CMK (cell line): ENCODE results near the gene GOT1.
A peak's percentile ranks its signal among the peaks of the same experiment; 100 is the strongest.

ENCODE experiments used
- DNase-seq: peaks from one replicate; pipeline ENCODE4 v3.0.0-alpha.2; 2010; ENCODE audit warnings: low read depth

Gene GOT1

GRCh38 chr10:99433378-99434020 lies 3.1 kb upstream of the GOT1 start:
- DNase-seq: no peak

- no peak for DNase-seq
These were observed 2.5 kb upstream of the GOT1 start for GRCh38 chr10:99432881-99433280.

- no peak for DNase-seq
These were observed 1.6 kb upstream of the GOT1 start for GRCh38 chr10:99432047-99432446.

GRCh38 chr10:99431190-99431760 lies 851 bp upstream of the GOT1 start:
- DNase-seq: peak; percentile 66

GRCh38 chr10:99430116-99430450 lies 341 bp downstream of the GOT1 start:
- no peak for DNase-seq

GRCh38 chr10:99429517-99430095 lies 818 bp downstream of the GOT1 start:
- no peak for DNase-seq

GRCh38 chr10:99427566-99428190 lies 2.7 kb downstream of the GOT1 start:
- DNase-seq: no peak

- DNase-seq: no peak
These were observed 3.7 kb downstream of the GOT1 start for GRCh38 chr10:99426689-99427088.

GRCh38 chr10:99425204-99425603 lies 5.2 kb downstream of the GOT1 start:
- DNase-seq: no peak

- no peak for DNase-seq
These were observed 5.8 kb downstream of the GOT1 start for GRCh38 chr10:99424656-99425055.

GRCh38 chr10:99422529-99423096 lies 7.8 kb downstream of the GOT1 start:
- DNase-seq: no peak

GRCh38 chr10:99421233-99421739 lies 9.1 kb downstream of the GOT1 start:
- no peak for DNase-seq

GRCh38 chr10:99419688-99420087 lies 10.7 kb downstream of the GOT1 start:
- no peak for DNase-seq

- DNase-seq: no peak
These were observed 11.4 kb downstream of the GOT1 start for GRCh38 chr10:99418910-99419624.

- no peak for DNase-seq
These were observed 18.3 kb downstream of the GOT1 start for GRCh38 chr10:99412099-99412498.

GRCh38 chr10:99411546-99411945 lies 18.9 kb downstream of the GOT1 start:
- no peak for DNase-seq

GRCh38 chr10:99410876-99411275 lies 19.5 kb downstream of the GOT1 start:
- no peak for DNase-seq

- DNase-seq: no peak
These were observed 20.3 kb downstream of the GOT1 start for GRCh38 chr10:99410146-99410545.

- no peak for DNase-seq
These were observed 24.3 kb downstream of the GOT1 start for GRCh38 chr10:99406149-99406548.

GRCh38 chr10:99403674-99404073 lies 26.8 kb downstream of the GOT1 start:
- DNase-seq: no peak

GRCh38 chr10:99399664-99400063 lies 30.8 kb downstream of the GOT1 start:
- no peak for DNase-seq

- no peak for DNase-seq
These were observed 34.0 kb downstream of the GOT1 start for GRCh38 chr10:99396471-99396870.
